HG03135 (cell line): ENCODE results near the gene C1orf53.
"Not testable (repeated sequence)": the region's sequence is repeated elsewhere in the genome, so short reads cannot be mapped to it uniquely, and the experiment has no call there.

Experiments used
- ATAC-seq: cut with Tn5 transposase; IDR thresholded peaks from one replicate; pipeline ENCODE4 v1.9.1; 2021; ENCODE audit warnings: mild to moderate bottlenecking, moderate library complexity; ENCODE audit not compliant: unreplicated experiment

The C1orf53 gene

DNA sequence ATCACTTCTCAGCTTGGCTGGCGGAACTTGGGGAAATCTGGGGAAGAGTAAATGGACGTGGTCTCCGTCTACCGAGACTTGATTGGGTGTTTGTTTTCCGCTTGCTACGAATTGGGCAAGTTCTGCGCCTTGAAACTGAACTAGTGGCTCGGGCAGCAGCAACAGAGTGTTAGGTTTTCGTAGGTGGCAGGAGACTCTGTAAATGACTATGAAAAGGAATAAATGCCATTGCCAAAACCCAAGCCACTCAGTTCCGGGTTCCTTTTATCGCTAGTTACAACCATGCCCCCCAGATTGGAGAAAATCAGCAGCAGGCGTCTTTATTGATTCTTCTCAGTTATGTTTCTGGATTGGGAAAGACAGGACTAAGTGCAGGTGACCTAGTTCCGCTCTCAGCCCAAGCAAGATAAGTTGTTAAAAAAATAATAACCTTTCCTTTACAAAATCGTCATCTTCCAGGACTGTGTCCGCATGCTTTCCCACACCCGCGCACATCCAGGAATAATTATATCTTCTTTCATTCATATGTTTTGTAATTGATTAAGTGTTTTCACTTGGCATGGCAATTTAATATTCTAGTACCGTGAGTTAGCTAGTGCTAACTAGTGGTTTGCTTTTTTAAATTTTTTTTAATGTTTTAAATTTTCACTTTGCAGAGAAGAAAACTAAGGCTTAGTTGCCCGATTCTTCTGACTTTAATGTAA, 18.1 kb downstream of the C1orf53 start:
- ATAC-seq: no peak

- ATAC-seq: no peak
Measured at GRCh38 chr1:197921235-197922069, 19.0 kb downstream of the C1orf53 start.

- no peak for ATAC-seq
Measured at GRCh38 chr1:197922070-197922390, 19.6 kb downstream of the C1orf53 start.

DNA sequence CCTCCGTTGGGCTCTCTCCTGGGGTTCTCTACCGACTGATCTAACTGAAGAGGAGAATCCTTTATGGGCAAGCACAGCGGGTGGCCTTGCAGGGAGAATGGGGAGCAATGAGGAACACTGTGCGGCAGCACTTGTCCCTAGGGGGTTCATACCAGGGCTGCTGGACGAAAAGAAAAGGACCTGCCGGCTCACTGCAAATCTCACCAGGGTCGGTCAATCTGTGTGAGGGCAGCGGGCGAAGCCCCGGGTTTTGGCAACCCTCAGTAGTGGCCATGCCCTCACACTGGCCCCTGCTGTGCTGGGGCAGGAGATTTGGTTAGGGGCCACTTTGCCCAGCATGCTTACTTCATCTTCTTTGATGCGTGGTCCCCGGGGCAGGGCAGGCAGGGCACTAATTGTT, 20.6 kb downstream of the C1orf53 start:
- ATAC-seq: no peak

DNA sequence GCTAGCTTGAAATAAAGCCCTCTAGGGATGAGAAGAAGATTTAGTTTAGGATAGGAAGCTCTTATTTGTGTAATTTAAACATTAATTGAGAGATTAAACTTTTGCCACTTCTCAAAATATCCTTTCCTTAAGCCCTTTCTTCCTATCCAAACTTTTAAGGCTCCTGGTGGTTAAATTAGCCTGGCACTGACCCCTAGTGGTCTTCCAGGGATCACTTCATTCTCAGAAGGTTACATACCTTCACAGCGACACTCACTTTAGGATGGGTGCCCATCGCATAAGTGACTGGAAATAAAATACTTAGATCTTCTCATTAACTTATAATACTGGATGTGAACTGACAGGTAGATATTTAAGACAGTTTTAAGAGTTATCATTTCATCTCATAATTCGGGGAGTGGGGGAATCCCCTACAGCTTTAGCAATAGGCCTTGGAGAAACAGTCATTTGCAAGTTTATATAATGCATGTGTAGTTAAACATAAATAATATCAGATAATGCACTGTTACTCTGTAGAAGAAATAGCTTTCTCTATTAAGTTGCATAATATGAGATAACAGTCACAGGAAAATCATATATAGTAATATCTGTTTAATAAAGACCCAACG, 22.2 kb downstream of the C1orf53 start:
- ATAC-seq: no peak

- ATAC-seq: no peak
Measured at GRCh38 chr1:197927908-197928665, 25.7 kb downstream of the C1orf53 start.

GRCh38 chr1:197928849-197929336, 26.5 kb downstream of the C1orf53 start:
- ATAC-seq: no peak

DNA sequence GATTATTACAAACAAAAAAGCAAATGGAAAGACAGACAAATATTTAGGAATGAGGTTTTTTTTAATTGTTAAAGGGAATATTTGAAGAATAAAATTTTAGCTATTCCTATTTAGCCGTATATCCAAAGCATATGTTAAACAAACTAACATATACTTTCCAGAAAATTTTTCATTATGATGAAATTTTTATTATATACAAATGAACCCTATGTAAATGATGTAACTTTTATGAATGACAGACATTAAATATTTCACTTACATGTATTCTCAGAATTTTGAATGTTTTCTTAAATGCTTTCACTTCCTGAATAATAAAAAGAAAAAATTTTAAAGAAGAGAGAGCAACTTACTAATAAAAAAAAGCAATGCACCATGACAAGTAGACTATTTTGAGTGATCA, 30.6 kb downstream of the C1orf53 start:
- ATAC-seq: no peak

GRCh38 chr1:197933647-197934046, 31.2 kb downstream of the C1orf53 start:
- ATAC-seq: no peak

DNA sequence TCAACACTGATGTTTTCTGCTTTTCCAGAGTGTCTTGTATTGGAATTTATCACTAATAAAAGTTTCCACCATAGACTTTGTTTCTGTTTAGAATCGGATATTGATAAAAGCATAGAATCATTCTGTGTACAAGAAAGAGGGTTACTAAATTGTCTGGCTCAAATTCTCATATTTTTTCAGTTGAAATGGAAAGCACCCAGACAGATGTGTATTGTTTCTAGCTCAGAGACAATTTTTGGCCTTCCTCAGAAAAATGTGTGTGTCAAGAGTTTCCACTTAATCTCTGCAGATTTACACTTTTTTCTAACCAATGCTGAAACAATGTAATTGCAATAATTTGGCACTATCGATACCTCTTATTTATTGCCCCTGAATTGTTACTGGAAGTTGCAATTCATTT, 35.0 kb downstream of the C1orf53 start:
- no peak for ATAC-seq

- ATAC-seq: no peak
Measured at GRCh38 chr1:197937892-197938291, 35.5 kb downstream of the C1orf53 start.

GRCh38 chr1:197939159-197939980, 36.9 kb downstream of the C1orf53 start:
- ATAC-seq: not testable (repeated sequence)

- ATAC-seq: no peak
Measured at GRCh38 chr1:197942042-197942441, 39.6 kb downstream of the C1orf53 start.

DNA sequence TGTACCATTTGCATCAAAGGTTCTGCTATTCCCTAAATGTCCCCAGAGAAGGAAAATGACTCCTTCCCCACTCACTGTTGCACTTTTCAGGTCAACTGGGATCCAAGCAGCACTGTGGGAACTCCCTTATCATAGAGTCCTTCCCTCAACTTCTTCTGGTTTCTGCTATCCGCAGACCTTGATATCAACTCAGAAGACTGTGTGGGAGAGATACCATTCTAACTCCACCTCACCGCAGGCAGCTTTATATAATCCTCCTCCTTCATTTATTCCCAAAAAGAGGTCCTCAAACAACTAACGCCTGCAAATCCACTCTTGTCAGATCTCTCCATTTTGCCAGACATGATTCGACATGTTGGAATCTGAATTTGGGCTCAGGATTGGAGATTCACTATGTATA, 42.1 kb downstream of the C1orf53 start:
- ATAC-seq: no peak

GRCh38 chr1:197948926-197949899, 46.8 kb downstream of the C1orf53 start:
- no peak for ATAC-seq

GRCh38 chr1:197951089-197951488, 48.7 kb downstream of the C1orf53 start:
- ATAC-seq: no peak

DNA sequence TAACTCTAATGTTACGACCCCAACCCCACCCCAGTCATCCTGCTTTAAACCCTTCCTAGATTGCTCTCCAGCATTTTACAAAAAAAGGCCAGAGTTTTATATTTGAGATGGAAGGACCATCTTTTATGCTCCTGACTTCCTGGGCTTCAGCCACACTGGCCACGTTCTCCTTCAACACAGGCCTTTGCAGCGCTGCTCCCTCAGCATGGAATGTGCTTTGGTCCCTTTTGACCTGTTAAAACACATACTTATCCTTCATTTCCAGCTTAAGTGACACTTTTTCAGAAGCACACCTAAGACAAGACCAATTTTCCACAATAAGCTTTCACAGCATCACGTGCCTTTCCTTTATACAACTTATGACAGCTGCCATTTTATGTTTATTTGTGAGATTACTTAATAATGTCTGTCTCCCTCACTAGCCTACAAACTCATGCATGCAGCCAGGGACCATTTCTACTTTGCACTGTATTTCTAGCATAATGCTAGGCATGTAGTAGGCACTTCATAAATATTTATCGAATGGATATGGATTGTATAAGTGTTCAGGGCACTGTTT, 49.3 kb downstream of the C1orf53 start:
- ATAC-seq: no peak

DNA sequence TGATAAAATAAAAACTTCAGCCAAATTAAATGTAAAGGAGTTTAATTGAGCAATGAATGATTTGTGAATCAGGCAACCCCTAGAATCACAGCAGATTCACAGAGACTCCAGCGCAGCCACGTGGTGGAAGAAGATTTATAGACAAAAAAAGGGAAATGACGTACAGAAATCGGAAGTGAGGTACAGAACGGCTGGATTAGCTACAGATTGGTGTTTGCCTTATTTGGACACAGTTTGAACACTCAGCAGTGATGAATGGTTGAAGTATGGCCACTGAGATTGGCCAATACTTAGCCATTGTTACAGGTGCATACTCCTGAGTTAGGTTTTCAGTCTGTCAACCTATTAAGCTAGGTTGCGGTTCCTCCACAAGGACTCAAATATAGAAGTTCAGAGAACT, 51.0 kb downstream of the C1orf53 start:
- ATAC-seq: not testable (repeated sequence)
